H9 (cell line): ENCODE measurements around the gene TMC4. TPM values are rescaled to one million over a fixed set of nuclear protein-coding genes. Genes with fewer than 3 reads are reported as not detected.
"Not testable (repeated sequence)": the region's sequence is repeated elsewhere in the genome, so short reads cannot be mapped to it uniquely, and the experiment has no call there.

Source experiments
- DNase-seq: peaks from one replicate; pipeline ENCODE4 v3.0.0-alpha.2; 2017
- H2AFZ ChIP-seq: one replicate; pipeline ENCODE4 v1.6.1; 2013; ENCODE audit warnings: mild to moderate bottlenecking, low read length, control low read depth, moderate library complexity
- H2AK5ac ChIP-seq: 2 replicates; pipeline ENCODE4 v1.6.1; 2013; ENCODE audit warnings: low read length, control low read depth, mixed read lengths; ENCODE audit not compliant: insufficient read length
- H2BK120ac ChIP-seq: one replicate; pipeline ENCODE4 v1.6.1; 2013; ENCODE audit warnings: low read depth, mild to moderate bottlenecking, low read length, control low read depth, inconsistent platforms; ENCODE audit not compliant: poor library complexity, severe bottlenecking
- H2BK12ac ChIP-seq: 2 replicates; pipeline ENCODE4 v1.6.1; 2013; ENCODE audit warnings: low read length, control low read depth, mixed read lengths, low read depth; ENCODE audit not compliant: insufficient read length
- H2BK15ac ChIP-seq: 2 replicates; pipeline ENCODE4 v1.6.1; 2013; ENCODE audit warnings: low read depth, low read length, control low read depth
- H2BK20ac ChIP-seq: one replicate; pipeline ENCODE4 v1.6.1; 2013; ENCODE audit warnings: low read depth, mild to moderate bottlenecking, low read length, control low read depth, inconsistent platforms; ENCODE audit not compliant: poor library complexity, severe bottlenecking
- H2BK5ac ChIP-seq: 2 replicates; pipeline ENCODE4 v1.6.1; 2013; ENCODE audit warnings: low read length, control low read depth, mixed read lengths; ENCODE audit not compliant: insufficient read length
- H3K14ac ChIP-seq: 2 replicates; pipeline ENCODE4 v1.6.1; 2013; ENCODE audit warnings: low read length, control low read depth; ENCODE audit not compliant: insufficient read depth
- H3K18ac ChIP-seq: 2 replicates; pipeline ENCODE4 v1.6.1; 2013; ENCODE audit warnings: low read depth, mild to moderate bottlenecking, mixed read lengths, low read length, control low read depth; ENCODE audit not compliant: insufficient read length
- H3K23ac ChIP-seq: 2 replicates; pipeline ENCODE4 v1.6.1; 2013; ENCODE audit warnings: low read length, control low read depth, mixed read lengths, low read depth; ENCODE audit not compliant: insufficient read length
- H3K23me2 ChIP-seq: 2 replicates; pipeline ENCODE4 v1.6.1; 2013; ENCODE audit warnings: low read depth, mild to moderate bottlenecking, mixed read lengths, low read length, control low read depth; ENCODE audit not compliant: insufficient read length, poor library complexity, severe bottlenecking
- H3K27ac ChIP-seq: 2 replicates; pipeline ENCODE4 v1.5.1; 2013; ENCODE audit warnings: low read length, control low read depth, mixed read lengths, low read depth; ENCODE audit not compliant: insufficient read length
- H3K27me3 ChIP-seq: 2 replicates; pipeline ENCODE4 v1.6.1; 2013; ENCODE audit warnings: low read length, control low read depth, inconsistent platforms; ENCODE audit not compliant: insufficient read depth
- H3K4ac ChIP-seq: 2 replicates; pipeline ENCODE4 v1.6.1; 2013; ENCODE audit warnings: low read depth, mild to moderate bottlenecking, control low read depth, inconsistent platforms, low read length, moderate library complexity
- H3K4me1 ChIP-seq: 2 replicates; pipeline ENCODE4 v1.6.1; 2013; ENCODE audit warnings: low read length, control low read depth, inconsistent platforms; ENCODE audit not compliant: insufficient read depth
- H3K4me2 ChIP-seq: 2 replicates; pipeline ENCODE4 v1.6.1; 2013; ENCODE audit warnings: low read length, control low read depth, mixed read lengths; ENCODE audit not compliant: insufficient read length, insufficient read depth
- H3K56ac ChIP-seq: 2 replicates; pipeline ENCODE4 v1.6.1; 2013; ENCODE audit warnings: low read depth, mild to moderate bottlenecking, mixed read lengths, low read length, control low read depth; ENCODE audit not compliant: insufficient read length
- H3K79me1 ChIP-seq: 2 replicates; pipeline ENCODE4 v1.6.1; 2013; ENCODE audit warnings: low read depth, mild to moderate bottlenecking, moderate library complexity, low read length, control low read depth, inconsistent platforms; ENCODE audit not compliant: insufficient read depth, poor library complexity, severe bottlenecking
- H3K79me2 ChIP-seq: 2 replicates; pipeline ENCODE4 v1.6.1; 2013; ENCODE audit warnings: low read length, control low read depth, inconsistent platforms; ENCODE audit not compliant: insufficient read depth
- H3K9ac ChIP-seq: 2 replicates; pipeline ENCODE4 v1.6.1; 2013; ENCODE audit warnings: low read length, control low read depth, mixed read lengths; ENCODE audit not compliant: insufficient read length; ENCODE audit errors: extremely low read depth
- H3K9me3 ChIP-seq: one replicate; pipeline ENCODE4 v1.6.1; 2013; ENCODE audit warnings: low read depth, low read length, inconsistent platforms; ENCODE audit not compliant: control insufficient read depth
- H3T11ph ChIP-seq: one replicate; pipeline ENCODE4 v1.6.1; 2013; ENCODE audit warnings: mild to moderate bottlenecking, low read length, control low read depth, inconsistent platforms
- H4K20me1 ChIP-seq: one replicate; pipeline ENCODE4 v1.6.1; 2013; ENCODE audit not compliant: control insufficient read depth, insufficient read length, insufficient read depth
- H4K5ac ChIP-seq: 2 replicates; pipeline ENCODE4 v1.6.1; 2013; ENCODE audit warnings: low read depth, mild to moderate bottlenecking, mixed read lengths, low read length, control low read depth; ENCODE audit not compliant: insufficient read length
- H4K8ac ChIP-seq: replicated peaks from 2 replicates; pipeline ENCODE4 v1.6.1; 2013; ENCODE audit warnings: low read length, control low read depth, mixed read lengths, low read depth; ENCODE audit not compliant: insufficient read length
- H4K91ac ChIP-seq: 2 replicates; pipeline ENCODE4 v1.6.1; 2013; ENCODE audit warnings: low read depth, mild to moderate bottlenecking, moderate library complexity, mixed read lengths, low read length, control low read depth; ENCODE audit not compliant: insufficient read length
- H3K27ac Mint-ChIP-seq, 3 experiments: 2 replicates in 2 of 3; 3 replicates in 1 of 3; pipeline ENCODE4 v1.8.0; 2020 to 2021; ENCODE audit warnings: mixed read lengths in 3 of 3, mild to moderate bottlenecking in 1 of 3, moderate library complexity in 1 of 3
- H3K27me3 Mint-ChIP-seq: 2 replicates; pipeline ENCODE4 v1.8.0; 2021; ENCODE audit warnings: low read depth, mild to moderate bottlenecking, moderate library complexity, mixed read lengths
- H3K36me3 Mint-ChIP-seq, 3 experiments: 2 replicates in 2 of 3; 3 replicates in 1 of 3; pipeline ENCODE4 v1.8.0; 2020 to 2021; ENCODE audit warnings: low read depth in 3 of 3, mixed read lengths in 3 of 3; ENCODE audit not compliant: insufficient read depth in 1 of 3
- H3K4me1 Mint-ChIP-seq, 2 experiments: 2 replicates each; pipeline ENCODE4 v1.8.0; 2020; ENCODE audit warnings: mixed read lengths in 2 of 2
- H3K4me3 Mint-ChIP-seq, 2 experiments: 2 replicates in 1 of 2; 3 replicates in 1 of 2; pipeline ENCODE4 v1.8.0; 2020 to 2021; ENCODE audit warnings: mild to moderate bottlenecking in 2 of 2, mixed read lengths in 2 of 2, moderate library complexity in 1 of 2
- H3K9me3 Mint-ChIP-seq, 2 experiments: 2 replicates in 1 of 2; 3 replicates in 1 of 2; pipeline ENCODE4 v1.8.0; 2020; ENCODE audit warnings: mild to moderate bottlenecking in 2 of 2, mixed read lengths in 2 of 2, moderate library complexity in 1 of 2
- WGBS: extraction: QIAGEN DNeasy Blood & Tissue Kit; methylation state at CpG from one replicate; pipeline ENCODE4 v1.1.7; 2013; ENCODE audit warnings: missing lambda C conversion rate, low lambda C conversion rate, mixed read lengths; ENCODE audit not compliant: insufficient read length; ENCODE audit errors: extremely low coverage; 5-methylcytosine and 5-hydroxymethylcytosine counted together
- total RNA-seq: library from RNA; stranded (reverse); gene quantifications from 2 replicates; pipeline ENCODE4 v1.2.1, GENCODE V29; 2021

Gene TMC4
- total RNA-seq, 1 experiment from 2014 or later: 12.2 TPM

DNA sequence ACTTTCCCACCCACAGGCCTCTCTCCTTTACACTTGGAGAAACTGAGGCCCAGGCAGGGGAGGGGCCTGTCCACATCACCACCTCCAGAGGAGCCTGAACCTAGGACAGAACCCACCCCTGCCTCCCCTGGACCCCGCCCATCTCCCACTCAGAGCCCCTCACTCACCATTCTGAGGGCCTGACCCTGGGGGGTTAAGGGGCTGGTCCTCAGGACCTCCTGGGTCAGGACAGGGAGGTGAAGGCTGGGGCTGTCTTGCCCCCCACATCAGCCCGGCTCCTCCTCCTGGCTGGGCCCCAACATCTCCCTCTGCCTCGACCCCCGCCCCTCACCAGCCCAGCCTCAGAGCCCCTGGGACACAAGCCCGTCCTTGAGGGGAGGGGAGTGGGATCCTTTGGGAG, 46.7 kb upstream of the TMC4 start:
- H3T11ph ChIP-seq, H3K27ac Mint-ChIP-seq, H4K5ac ChIP-seq, H3K56ac ChIP-seq, H3K4me3 Mint-ChIP-seq, H3K79me2 ChIP-seq, H3K23ac ChIP-seq, H3K27ac ChIP-seq, H2BK5ac ChIP-seq, H2BK15ac ChIP-seq, H3K9me3 ChIP-seq, H4K8ac ChIP-seq, DNase-seq, H3K4ac ChIP-seq, H2BK12ac ChIP-seq, H2AK5ac ChIP-seq, H3K14ac ChIP-seq, H3K79me1 ChIP-seq, H2BK20ac ChIP-seq, H4K20me1 ChIP-seq, H3K27me3 ChIP-seq, H3K9ac ChIP-seq, H3K23me2 ChIP-seq, H2AFZ ChIP-seq, H3K4me1 ChIP-seq, H3K18ac ChIP-seq, H4K91ac ChIP-seq, H2BK120ac ChIP-seq, H3K4me2 ChIP-seq, H3K9me3 Mint-ChIP-seq: not testable (repeated sequence)
- H3K36me3 Mint-ChIP-seq: peaks cover 9 to 14% (median 10%) of the 10 kb centered on the region in 3 experiments
- WGBS: no CpG with 5 or more reads among the region's 5 CpGs
- H3K4me1 Mint-ChIP-seq: peaks cover 11 to 15% of the 10 kb centered on the region in 2 experiments
- peaks cover 21% of the 10 kb centered on the region for H3K27me3 Mint-ChIP-seq
